Caco-2 (cell line): Measurements from ENCODE around the gene CEP120. TPM values are rescaled to one million over a fixed set of nuclear protein-coding genes. Genes with fewer than 3 reads are reported as not detected.
"Not testable (repeated sequence)": the region's sequence is repeated elsewhere in the genome, so short reads cannot be mapped to it uniquely, and the experiment has no call there.

Experiments
- BruUV-seq: library from RNA; stranded (reverse); fragments of 400-500 nt; replicated peaks from 2 replicates; lab custom pipeline; 2021; lab: Mats Ljungman, UMichigan
- CTCF ChIA-PET: fragments of 300-600 bp; sonication (Branson Sonifier 250); formaldehyde crosslinking; loops from one replicate; lab custom pipeline; 2022; ENCODE audit warnings: antibody characterized with exemption; lab: Charles Lee
- POLR2A ChIA-PET: fragments of 300-600 bp; sonication (Branson Sonifier 250); formaldehyde crosslinking; loops from one replicate; lab custom pipeline; 2022; ENCODE audit warnings: antibody characterized with exemption; lab: Charles Lee
- DNase-seq, 2 experiments: peaks; one replicate each; pipeline versions ENCODE4 v3.0.0 to v3.0.0-alpha.2; 2020 to 2022
- H3K27me3 ChIP-seq: replicated peaks from 2 replicates; pipeline ENCODE4 v1.6.0; 2011; ENCODE audit warnings: low read length; ENCODE audit not compliant: control insufficient read depth, insufficient read depth
- H3K36me3 ChIP-seq: 2 replicates; pipeline ENCODE4 v1.5.1; 2011; ENCODE audit warnings: low read length; ENCODE audit not compliant: control insufficient read depth, insufficient read depth
- H3K4me1 ChIP-seq: fragments of 250-450 bp; sonication (Bioruptor Pico); 2 replicates; pipeline ENCODE4 v1.5.1; 2020; ENCODE audit warnings: mild to moderate bottlenecking
- H3K4me3 ChIP-seq: 2 replicates; pipeline ENCODE4 v1.5.1; 2011; ENCODE audit warnings: low read depth, mild to moderate bottlenecking, control low read depth, low read length
- H3K9me3 ChIP-seq: fragments of 250-450 bp; sonication (Bioruptor Pico); 2 replicates; pipeline ENCODE4 v1.5.1; 2020; ENCODE audit warnings: mild to moderate bottlenecking, moderate library complexity
- H3K27ac Mint-ChIP-seq: one replicate; pipeline ENCODE4 v1.8.0; 2022; ENCODE audit warnings: mixed read lengths; ENCODE audit not compliant: unreplicated experiment
- H3K27me3 Mint-ChIP-seq: one replicate; pipeline ENCODE4 v1.8.0; 2022; ENCODE audit warnings: mixed read lengths; ENCODE audit not compliant: insufficient read depth, unreplicated experiment
- H3K36me3 Mint-ChIP-seq: one replicate; pipeline ENCODE4 v1.8.0; 2022; ENCODE audit warnings: mild to moderate bottlenecking, mixed read lengths; ENCODE audit not compliant: insufficient read depth, unreplicated experiment
- H3K4me1 Mint-ChIP-seq: one replicate; pipeline ENCODE4 v1.8.0; 2022; ENCODE audit warnings: low read depth, mixed read lengths; ENCODE audit not compliant: unreplicated experiment
- H3K4me3 Mint-ChIP-seq: one replicate; pipeline ENCODE4 v1.8.0; 2022; ENCODE audit warnings: mild to moderate bottlenecking, moderate library complexity, mixed read lengths; ENCODE audit not compliant: unreplicated experiment
- H3K9me3 Mint-ChIP-seq: one replicate; pipeline ENCODE4 v1.8.0; 2022; ENCODE audit warnings: mixed read lengths; ENCODE audit not compliant: unreplicated experiment
- CTCF ChIP-seq, 2 experiments: fragments of 200-600 bp in 1 of 2; IDR thresholded peaks; 1 replicate in 1 of 2; 2 replicates in 1 of 2; pipeline versions ENCODE4 v1.5.1 to v1.8.0; 2011 to 2022; ENCODE audit warnings: antibody characterized with exemption in 1 of 2, control low read depth in 1 of 2, inconsistent platforms in 1 of 2, low read depth in 1 of 2, low read length in 1 of 2, mild to moderate bottlenecking in 1 of 2, moderate library complexity in 1 of 2; ENCODE audit not compliant: insufficient read depth in 1 of 2, severe bottlenecking in 1 of 2, unreplicated experiment in 1 of 2
- intact Hi-C: fragments of 100-400 bp; cut with micrococcal nuclease; formaldehyde crosslinking; loops from one replicate; pipeline ENCODE4 v1.10.0; 2022; ENCODE audit not compliant: unreplicated experiment
- total RNA-seq: library from RNA; stranded (reverse); gene quantifications from 2 replicates; pipeline ENCODE4 v1.2.3, GENCODE V29; 2022

The CEP120 gene
- total RNA-seq, 1 experiment from 2014 or later: 25.8 TPM

GRCh38 chr5:123471385-123471784 lies 48.2 kb upstream of the CEP120 start:
- H3K9me3 Mint-ChIP-seq: peaks cover 9% of the 10 kb centered on the region
- POLR2A ChIA-PET: no interaction called here
- H3K36me3 Mint-ChIP-seq: no peaks in the 10 kb centered on the region
- Histone ChIP-seq H3K27me3 (no peaks in the 10 kb centered on the region; the same call in 1 of the 2 replicates), H3K9me3 (no peaks in the 10 kb centered on the region), H3K36me3 (no peaks in the 10 kb centered on the region), H3K4me3 (no peak overlapping the region), H3K4me1 (no peaks in the 10 kb centered on the region)
- DNase-seq: no peak
- CTCF ChIA-PET: no interaction called here
- intact Hi-C loops: no loop called here
- H3K4me3 Mint-ChIP-seq: no peak overlapping the region
- peaks cover 19% of the 10 kb centered on the region for H3K27me3 Mint-ChIP-seq
- TF ChIP-seq CTCF (IDR thresholded peaks at IDR 0.05; ENCODE audit: insufficient read depth in 1 of 2, low read depth in 1 of 2, low read length in 1 of 2, severe bottlenecking in 1 of 2, unreplicated experiment in 1 of 2): no peak
- BruUV-seq: no TSS peak
- H3K27ac Mint-ChIP-seq: no peak overlapping the region
- H3K4me1 Mint-ChIP-seq: no peaks in the 10 kb centered on the region

- CTCF ChIA-PET, H3K27ac Mint-ChIP-seq, BruUV-seq, DNase-seq, H3K4me1 ChIP-seq, H3K9me3 Mint-ChIP-seq, H3K4me3 Mint-ChIP-seq, H3K36me3 Mint-ChIP-seq, H3K4me3 ChIP-seq, H3K36me3 ChIP-seq, H3K27me3 ChIP-seq, H3K9me3 ChIP-seq, POLR2A ChIA-PET, intact Hi-C loops, H3K4me1 Mint-ChIP-seq: not testable (repeated sequence)
- peaks cover 17% of the 10 kb centered on the region for H3K27me3 Mint-ChIP-seq
Observed at GRCh38 chr5:123466839-123467238, 43.6 kb upstream of the CEP120 start.

GRCh38 chr5:123460296-123460729 lies 37.1 kb upstream of the CEP120 start:
- DNase-seq: peak; percentile 12 to 45
- Histone ChIP-seq H3K4me1 (peaks cover 3% of the 10 kb centered on the region; the same call in 1 of the 2 replicates), H3K4me3 (no peak overlapping the region), H3K27me3 (no peaks in the 10 kb centered on the region), H3K36me3 (no peaks in the 10 kb centered on the region), H3K9me3 (no peaks in the 10 kb centered on the region)
- no TSS peak for BruUV-seq
- intact Hi-C loops: no loop called here
- H3K36me3 Mint-ChIP-seq: no peaks in the 10 kb centered on the region
- CTCF ChIA-PET: no interaction called here
- H3K4me3 Mint-ChIP-seq: no peak overlapping the region
- TF ChIP-seq CTCF (IDR thresholded peaks at IDR 0.05; ENCODE audit: insufficient read depth in 1 of 2, low read depth in 1 of 2, low read length in 1 of 2, severe bottlenecking in 1 of 2, unreplicated experiment in 1 of 2): no peak
- POLR2A ChIA-PET: no interaction called here
- peaks cover 7% of the 10 kb centered on the region for H3K4me1 Mint-ChIP-seq
- H3K27ac Mint-ChIP-seq: peak overlapping the region; percentile 2
- H3K27me3 Mint-ChIP-seq: peaks cover 3% of the 10 kb centered on the region
- peaks cover 6% of the 10 kb centered on the region for H3K9me3 Mint-ChIP-seq

GRCh38 chr5:123458994-123459393 lies 35.8 kb upstream of the CEP120 start:
- H3K9me3 ChIP-seq, CTCF ChIA-PET, H3K27ac Mint-ChIP-seq, H3K27me3 ChIP-seq, H3K4me1 ChIP-seq, H3K4me3 ChIP-seq, H3K9me3 Mint-ChIP-seq, POLR2A ChIA-PET, BruUV-seq, intact Hi-C loops, H3K4me1 Mint-ChIP-seq, H3K36me3 ChIP-seq, H3K4me3 Mint-ChIP-seq, H3K36me3 Mint-ChIP-seq, DNase-seq, H3K27me3 Mint-ChIP-seq: not testable (repeated sequence)
